HepG2 (cell line): Measurements from ENCODE around the gene GLUD2. TPM values are rescaled to one million over a fixed set of nuclear protein-coding genes. Genes with fewer than 3 reads are reported as not detected.

Source experiments
- ATAC-seq: fragments of 200-7000 bp; cut with Tn5 transposase; 3 replicates; pipeline ENCODE4 v1.9.1; 2020; ENCODE audit warnings: mild to moderate bottlenecking, moderate library complexity
- BruUV-seq: library from RNA; stranded (reverse); fragments of 400-500 nt; replicated peaks from 2 replicates; lab custom pipeline; 2021; lab: Mats Ljungman, UMichigan
- CTCF ChIA-PET: fragments of 300-600 bp; formaldehyde crosslinking; extraction: SDS; loops from one replicate; lab custom pipeline; 2021; ENCODE audit warnings: low total read pairs, inconsistent platforms, low intra/inter-chr PET ratio; lab: Yijun Ruan, JAX
- POLR2A ChIA-PET: fragments of 350-600 bp; sonication (Branson Sonifier 250); formaldehyde crosslinking; loops from one replicate; lab custom pipeline; 2020; ENCODE audit warnings: antibody characterized with exemption, inconsistent platforms; lab: Yijun Ruan, JAX
- DNase-seq: peaks from one replicate; pipeline ENCODE4 v3.0.0-alpha.2; 2015; ENCODE audit warnings: low spot score
- FAIRE-seq: peaks from 3 replicates; lab custom pipeline; 2011; peaks lifted over from hg19 to GRCh38; lab: Jason Lieb, UNC
- H2AFZ ChIP-seq: one replicate; pipeline ENCODE4 v1.6.1; 2011; ENCODE audit warnings: low read length, inconsistent platforms
- H3K27ac ChIP-seq: fragments of 300-600 bp; 3 replicates; pipeline ENCODE4 v1.8.0; 2011; ENCODE audit warnings: mixed run types, mild to moderate bottlenecking, mixed read lengths, low read length, inconsistent platforms; ENCODE audit not compliant: insufficient read depth; ENCODE audit errors: extremely low read length
- H3K27me3 ChIP-seq, 2 experiments: fragments of 200-600 bp in 1 of 2; 2 replicates in 1 of 2; 3 replicates in 1 of 2; pipeline versions ENCODE4 v1.6.0 to v1.8.0; 2011; ENCODE audit warnings: low read length in 2 of 2, mild to moderate bottlenecking in 2 of 2, moderate library complexity in 2 of 2, inconsistent platforms in 1 of 2; ENCODE audit not compliant: insufficient read depth in 2 of 2, control insufficient read depth in 1 of 2
- H3K36me3 ChIP-seq, 2 experiments: fragments of 200-600 bp in 1 of 2; replicated peaks in 1 of 2; 2 replicates in 1 of 2; 3 replicates in 1 of 2; pipeline versions ENCODE4 v1.5.1 to v1.8.0; 2011; ENCODE audit warnings: low read length in 2 of 2, inconsistent platforms in 1 of 2; ENCODE audit not compliant: insufficient read depth in 2 of 2, control insufficient read depth in 1 of 2
- H3K4me1 ChIP-seq: 2 replicates; pipeline ENCODE4 v1.5.1; 2012; ENCODE audit warnings: low read length, inconsistent platforms; ENCODE audit not compliant: insufficient read depth
- H3K4me2 ChIP-seq: 2 replicates; pipeline ENCODE4 v1.6.0; 2011; ENCODE audit warnings: low read depth, low read length, inconsistent platforms
- H3K4me3 ChIP-seq, 3 experiments: fragments of 200-600 bp in 1 of 3; sonication (generic), shearing (Covaris generic) in 1 of 3; replicated peaks in 1 of 3; 2 replicates each; pipeline ENCODE4 v1.5.1; 2011 to 2016; ENCODE audit warnings: low read length in 3 of 3, inconsistent platforms in 2 of 3, low read depth in 2 of 3, mild to moderate bottlenecking in 2 of 3, control low read depth in 1 of 3, mixed read lengths in 1 of 3; ENCODE audit not compliant: insufficient read depth in 1 of 3
- H3K79me2 ChIP-seq: one replicate; pipeline ENCODE4 v1.6.1; 2011; ENCODE audit warnings: low read length, inconsistent platforms; ENCODE audit not compliant: insufficient read depth
- H3K9ac ChIP-seq: 2 replicates; pipeline ENCODE4 v1.6.0; 2011; ENCODE audit warnings: mild to moderate bottlenecking, low read depth, low read length, inconsistent platforms; ENCODE audit not compliant: insufficient read depth
- H3K9me3 ChIP-seq: 2 replicates; pipeline ENCODE4 v1.5.1; 2012; ENCODE audit warnings: mild to moderate bottlenecking, low read length
- H4K20me1 ChIP-seq: 2 replicates; pipeline ENCODE4 v1.6.0; 2011; ENCODE audit warnings: inconsistent platforms, mild to moderate bottlenecking, low read length, moderate library complexity; ENCODE audit not compliant: insufficient read depth
- DNMT1 ChIP-seq: sonication (generic); formaldehyde crosslinking; IDR thresholded peaks from 2 replicates; pipeline ENCODE4 v1.5.1; 2020; ENCODE audit warnings: mild to moderate bottlenecking, missing genetic modification reagents
- KLF13 ChIP-seq: sonication (generic); formaldehyde crosslinking; IDR thresholded peaks from 2 replicates; pipeline ENCODE4 v1.4.0; 2020; ENCODE audit warnings: mild to moderate bottlenecking, missing genetic modification reagents
- RBM39 ChIP-seq: fragments of 200-400 bp; formaldehyde crosslinking; IDR thresholded peaks from one replicate; pipeline ENCODE4 v1.6.1; 2018; ENCODE audit warnings: antibody characterized with exemption, mild to moderate bottlenecking, low read depth, low read length; ENCODE audit not compliant: poor library complexity, severe bottlenecking
- TRAFD1 ChIP-seq: sonication (generic); formaldehyde crosslinking; IDR thresholded peaks from 2 replicates; pipeline ENCODE4 v1.5.1; 2020; ENCODE audit warnings: missing genetic modification reagents, mild to moderate bottlenecking, borderline replicate concordance
- ZFYVE20 ChIP-seq: sonication (generic); formaldehyde crosslinking; IDR thresholded peaks from 2 replicates; pipeline ENCODE4 v1.8.0; 2023; ENCODE audit warnings: low read depth, mild to moderate bottlenecking, moderate library complexity, missing genetic modification reagents, borderline replicate concordance
- ZNF503 ChIP-seq: sonication (generic); formaldehyde crosslinking; IDR thresholded peaks from 2 replicates; pipeline ENCODE4 v1.4.0; 2020; ENCODE audit warnings: missing genetic modification reagents
- ZNF768 ChIP-seq: sonication (generic); formaldehyde crosslinking; IDR thresholded peaks from 2 replicates; pipeline ENCODE4 v1.4.0; 2020; ENCODE audit warnings: missing genetic modification reagents
- WGBS: methylation state at CpG from one replicate; pipeline ENCODE4 v1.1.6; 2017; ENCODE audit warnings: low lambda C conversion rate; 5-methylcytosine and 5-hydroxymethylcytosine counted together
- in situ Hi-C: cut with HindIII; loops from 2 replicates; pipeline ENCODE4 v1.10.0; 2017; ENCODE audit warnings: low pct_unique_long_range_greater_than_20kb; ENCODE audit not compliant: extremely low pct_ligation_motif_present
- intact Hi-C: fragments of 100-400 bp; cut with micrococcal nuclease; formaldehyde crosslinking; loops from one replicate; pipeline ENCODE4 v1.10.0; 2022; ENCODE audit not compliant: unreplicated experiment
- polyA plus RNA-seq, 8 experiments: library from polyadenylated mRNA; depleted of rRNA in 3 of 8; stranded (reverse) in 7 of 8; unstranded in 1 of 8; fragments of >200 nt; fragmentation: Illumina TruSeq in 4 of 8; extraction: Trizol in 4 of 8; gene quantifications; 2 replicates each; pipeline versions ENCODE4 v1.2.1 to v1.2.3, GENCODE V29; 2011 to 2016; ENCODE audit warnings: low read depth in 4 of 8, missing spikeins in 1 of 8, mixed read lengths in 1 of 8; ENCODE audit not compliant: insufficient read depth in 1 of 8
- total RNA-seq, 5 experiments: library from RNA; depleted of rRNA; stranded (reverse); fragments of >200 nt; fragmentation: Illumina TruSeq; extraction: Trizol; gene quantifications; 2 replicates each; pipeline ENCODE4 v1.2.3, GENCODE V29; 2016; ENCODE audit warnings: low read depth in 1 of 5
- TF ChIP-seq, protein P1 (sequence below): sonication (generic); formaldehyde crosslinking; conservative IDR thresholded peaks from 2 replicates; pipeline ENCODE4 v1.4.0; 2020; ENCODE audit warnings: missing genetic modification reagents
- TF ChIP-seq, protein P2 (sequence below): sonication (generic); formaldehyde crosslinking; IDR thresholded peaks from 2 replicates; pipeline ENCODE4 v1.4.0; 2020; ENCODE audit warnings: missing genetic modification reagents

Gene GLUD2
- total and polyA plus RNA-seq, 2 of the 13 experiments (the other 11 are each of a cell fraction or from before 2014, with no cell fraction given): 3.4 to 8.0 TPM

DNA sequence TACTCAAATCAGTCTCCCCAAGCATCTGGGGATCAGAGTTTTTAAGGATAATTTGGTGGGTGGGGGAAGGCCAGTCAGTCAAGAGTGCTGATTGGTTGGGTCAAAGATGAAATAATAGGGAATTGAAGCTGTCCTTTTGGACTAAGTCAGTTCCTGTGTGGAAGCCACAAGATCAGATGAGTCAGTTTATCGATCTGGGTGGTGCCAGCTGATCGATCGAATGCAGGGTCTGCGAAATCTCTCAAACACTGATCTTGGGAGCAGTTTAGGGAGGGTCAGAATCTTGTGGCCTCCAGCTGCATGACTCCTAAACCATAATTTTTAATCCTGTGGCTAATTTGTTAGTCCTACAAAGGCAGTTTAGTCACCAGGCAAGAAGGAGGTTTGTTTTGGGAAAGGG, 17.3 kb upstream of the GLUD2 start:
- Histone ChIP-seq H3K36me3 (no peaks in the 10 kb centered on the region), H3K27me3 (no peaks in the 10 kb centered on the region), H3K4me3 (no peak overlapping the region), H3K9me3 (no peaks in the 10 kb centered on the region), H3K9ac (no peak overlapping the region), H2AFZ (no peak overlapping the region), H4K20me1 (no peaks in the 10 kb centered on the region), H3K4me2 (no peak overlapping the region), H3K4me1 (no peaks in the 10 kb centered on the region), H3K79me2 (no peaks in the 10 kb centered on the region), H3K27ac (no peak overlapping the region)
- intact Hi-C loops (no loop called here), in situ Hi-C loops (no loop called here)
- no CpG with 5 or more reads among the region's 4 CpGs for whole genome bisulfite sequencing
- ATAC-seq (no peak), FAIRE-seq (no peak), DNase-seq (no peak)
- ChIA-PET POLR2A (no interaction called here), CTCF (no interaction called here)
- no TSS peak for BruUV-seq
- TF ChIP-seq TRAFD1: no peak
- TF ChIP-seq ZNF768 (CRISPR knock-in tag): no peak
- TF ChIP-seq DNMT1: no peak
- TF ChIP-seq KLF13: no peak
- no peak for TF ChIP-seq ZNF503 (CRISPR knock-in tag)
- no peak for TF ChIP-seq RBM39
- no peak for TF ChIP-seq ZFYVE20
- TF ChIP-seq, protein P1, sequence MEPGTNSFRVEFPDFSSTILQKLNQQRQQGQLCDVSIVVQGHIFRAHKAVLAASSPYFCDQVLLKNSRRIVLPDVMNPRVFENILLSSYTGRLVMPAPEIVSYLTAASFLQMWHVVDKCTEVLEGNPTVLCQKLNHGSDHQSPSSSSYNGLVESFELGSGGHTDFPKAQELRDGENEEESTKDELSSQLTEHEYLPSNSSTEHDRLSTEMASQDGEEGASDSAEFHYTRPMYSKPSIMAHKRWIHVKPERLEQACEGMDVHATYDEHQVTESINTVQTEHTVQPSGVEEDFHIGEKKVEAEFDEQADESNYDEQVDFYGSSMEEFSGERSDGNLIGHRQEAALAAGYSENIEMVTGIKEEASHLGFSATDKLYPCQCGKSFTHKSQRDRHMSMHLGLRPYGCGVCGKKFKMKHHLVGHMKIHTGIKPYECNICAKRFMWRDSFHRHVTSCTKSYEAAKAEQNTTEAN (CRISPR knock-in tag): no peak
- TF ChIP-seq, protein P2, sequence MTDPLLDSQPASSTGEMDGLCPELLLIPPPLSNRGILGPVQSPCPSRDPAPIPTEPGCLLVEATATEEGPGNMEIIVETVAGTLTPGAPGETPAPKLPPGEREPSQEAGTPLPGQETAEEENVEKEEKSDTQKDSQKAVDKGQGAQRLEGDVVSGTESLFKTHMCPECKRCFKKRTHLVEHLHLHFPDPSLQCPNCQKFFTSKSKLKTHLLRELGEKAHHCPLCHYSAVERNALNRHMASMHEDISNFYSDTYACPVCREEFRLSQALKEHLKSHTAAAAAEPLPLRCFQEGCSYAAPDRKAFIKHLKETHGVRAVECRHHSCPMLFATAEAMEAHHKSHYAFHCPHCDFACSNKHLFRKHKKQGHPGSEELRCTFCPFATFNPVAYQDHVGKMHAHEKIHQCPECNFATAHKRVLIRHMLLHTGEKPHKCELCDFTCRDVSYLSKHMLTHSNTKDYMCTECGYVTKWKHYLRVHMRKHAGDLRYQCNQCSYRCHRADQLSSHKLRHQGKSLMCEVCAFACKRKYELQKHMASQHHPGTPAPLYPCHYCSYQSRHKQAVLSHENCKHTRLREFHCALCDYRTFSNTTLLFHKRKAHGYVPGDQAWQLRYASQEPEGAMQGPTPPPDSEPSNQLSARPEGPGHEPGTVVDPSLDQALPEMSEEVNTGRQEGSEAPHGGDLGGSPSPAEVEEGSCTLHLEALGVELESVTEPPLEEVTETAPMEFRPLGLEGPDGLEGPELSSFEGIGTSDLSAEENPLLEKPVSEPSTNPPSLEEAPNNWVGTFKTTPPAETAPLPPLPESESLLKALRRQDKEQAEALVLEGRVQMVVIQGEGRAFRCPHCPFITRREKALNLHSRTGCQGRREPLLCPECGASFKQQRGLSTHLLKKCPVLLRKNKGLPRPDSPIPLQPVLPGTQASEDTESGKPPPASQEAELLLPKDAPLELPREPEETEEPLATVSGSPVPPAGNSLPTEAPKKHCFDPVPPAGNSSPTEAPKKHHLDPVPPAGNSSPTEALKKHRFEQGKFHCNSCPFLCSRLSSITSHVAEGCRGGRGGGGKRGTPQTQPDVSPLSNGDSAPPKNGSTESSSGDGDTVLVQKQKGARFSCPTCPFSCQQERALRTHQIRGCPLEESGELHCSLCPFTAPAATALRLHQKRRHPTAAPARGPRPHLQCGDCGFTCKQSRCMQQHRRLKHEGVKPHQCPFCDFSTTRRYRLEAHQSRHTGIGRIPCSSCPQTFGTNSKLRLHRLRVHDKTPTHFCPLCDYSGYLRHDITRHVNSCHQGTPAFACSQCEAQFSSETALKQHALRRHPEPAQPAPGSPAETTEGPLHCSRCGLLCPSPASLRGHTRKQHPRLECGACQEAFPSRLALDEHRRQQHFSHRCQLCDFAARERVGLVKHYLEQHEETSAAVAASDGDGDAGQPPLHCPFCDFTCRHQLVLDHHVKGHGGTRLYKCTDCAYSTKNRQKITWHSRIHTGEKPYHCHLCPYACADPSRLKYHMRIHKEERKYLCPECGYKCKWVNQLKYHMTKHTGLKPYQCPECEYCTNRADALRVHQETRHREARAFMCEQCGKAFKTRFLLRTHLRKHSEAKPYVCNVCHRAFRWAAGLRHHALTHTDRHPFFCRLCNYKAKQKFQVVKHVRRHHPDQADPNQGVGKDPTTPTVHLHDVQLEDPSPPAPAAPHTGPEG (CRISPR knock-in tag): no peak
